Measurements from ENCODE around the gene CBLB.

Gene CBLB

DNA sequence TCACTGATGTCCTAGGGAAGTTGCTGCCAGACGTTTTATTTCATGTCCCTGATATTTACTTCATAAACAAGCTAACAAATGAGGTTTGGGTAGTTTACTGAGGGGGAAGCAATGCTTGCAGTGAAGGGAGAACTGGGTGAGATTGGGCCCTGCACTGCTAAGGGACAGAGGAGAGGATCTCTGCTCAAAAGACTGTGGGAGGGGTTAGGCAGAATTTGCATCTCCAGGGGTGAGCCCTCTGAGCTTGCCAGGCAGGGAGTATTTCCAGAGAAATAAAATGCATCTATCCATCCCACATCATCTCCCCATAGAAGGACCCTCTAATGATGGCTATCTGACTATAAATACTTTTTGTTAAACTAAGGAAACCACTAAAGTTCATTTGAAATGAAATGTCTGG lies 215.6 kb downstream of the CBLB start:
- no peak for TF ChIP-seq ZFP41 (tag by site-specific recombination; IDR thresholded peaks at IDR 0.05; ENCODE audit: borderline replicate concordance)
- TF ChIP-seq ZNF350 (tag by site-specific recombination; IDR thresholded peaks at IDR 0.05): no peak
- no peak for TF ChIP-seq ZNF248 (tag by site-specific recombination; IDR thresholded peaks at IDR 0.05)
- TF ChIP-seq, protein P1, sequence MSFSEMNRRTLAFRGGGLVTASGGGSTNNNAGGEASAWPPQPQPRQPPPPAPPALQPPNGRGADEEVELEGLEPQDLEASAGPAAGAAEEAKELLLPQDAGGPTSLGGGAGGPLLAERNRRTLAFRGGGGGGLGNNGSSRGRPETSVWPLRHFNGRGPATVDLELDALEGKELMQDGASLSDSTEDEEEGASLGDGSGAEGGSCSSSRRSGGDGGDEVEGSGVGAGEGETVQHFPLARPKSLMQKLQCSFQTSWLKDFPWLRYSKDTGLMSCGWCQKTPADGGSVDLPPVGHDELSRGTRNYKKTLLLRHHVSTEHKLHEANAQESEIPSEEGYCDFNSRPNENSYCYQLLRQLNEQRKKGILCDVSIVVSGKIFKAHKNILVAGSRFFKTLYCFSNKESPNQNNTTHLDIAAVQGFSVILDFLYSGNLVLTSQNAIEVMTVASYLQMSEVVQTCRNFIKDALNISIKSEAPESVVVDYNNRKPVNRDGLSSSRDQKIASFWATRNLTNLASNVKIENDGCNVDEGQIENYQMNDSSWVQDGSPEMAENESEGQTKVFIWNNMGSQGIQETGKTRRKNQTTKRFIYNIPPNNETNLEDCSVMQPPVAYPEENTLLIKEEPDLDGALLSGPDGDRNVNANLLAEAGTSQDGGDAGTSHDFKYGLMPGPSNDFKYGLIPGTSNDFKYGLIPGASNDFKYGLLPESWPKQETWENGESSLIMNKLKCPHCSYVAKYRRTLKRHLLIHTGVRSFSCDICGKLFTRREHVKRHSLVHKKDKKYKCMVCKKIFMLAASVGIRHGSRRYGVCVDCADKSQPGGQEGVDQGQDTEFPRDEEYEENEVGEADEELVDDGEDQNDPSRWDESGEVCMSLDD (tag by site-specific recombination; IDR thresholded peaks at IDR 0.05): no peak
- TF ChIP-seq, protein P2, sequence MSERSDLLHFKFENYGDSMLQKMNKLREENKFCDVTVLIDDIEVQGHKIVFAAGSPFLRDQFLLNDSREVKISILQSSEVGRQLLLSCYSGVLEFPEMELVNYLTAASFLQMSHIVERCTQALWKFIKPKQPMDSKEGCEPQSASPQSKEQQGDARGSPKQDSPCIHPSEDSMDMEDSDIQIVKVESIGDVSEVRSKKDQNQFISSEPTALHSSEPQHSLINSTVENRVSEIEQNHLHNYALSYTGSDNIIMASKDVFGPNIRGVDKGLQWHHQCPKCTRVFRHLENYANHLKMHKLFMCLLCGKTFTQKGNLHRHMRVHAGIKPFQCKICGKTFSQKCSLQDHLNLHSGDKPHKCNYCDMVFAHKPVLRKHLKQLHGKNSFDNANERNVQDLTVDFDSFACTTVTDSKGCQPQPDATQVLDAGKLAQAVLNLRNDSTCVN (tag by site-specific recombination; optimal IDR thresholded peaks at IDR 0.05): no peak
- no peak for TF ChIP-seq ZNF610 (tag by site-specific recombination; IDR thresholded peaks at IDR 0.05; ENCODE audit: borderline replicate concordance)
- TF ChIP-seq ZNF768 (tag by site-specific recombination; IDR thresholded peaks at IDR 0.05): no peak
- TF ChIP-seq, protein P3, sequence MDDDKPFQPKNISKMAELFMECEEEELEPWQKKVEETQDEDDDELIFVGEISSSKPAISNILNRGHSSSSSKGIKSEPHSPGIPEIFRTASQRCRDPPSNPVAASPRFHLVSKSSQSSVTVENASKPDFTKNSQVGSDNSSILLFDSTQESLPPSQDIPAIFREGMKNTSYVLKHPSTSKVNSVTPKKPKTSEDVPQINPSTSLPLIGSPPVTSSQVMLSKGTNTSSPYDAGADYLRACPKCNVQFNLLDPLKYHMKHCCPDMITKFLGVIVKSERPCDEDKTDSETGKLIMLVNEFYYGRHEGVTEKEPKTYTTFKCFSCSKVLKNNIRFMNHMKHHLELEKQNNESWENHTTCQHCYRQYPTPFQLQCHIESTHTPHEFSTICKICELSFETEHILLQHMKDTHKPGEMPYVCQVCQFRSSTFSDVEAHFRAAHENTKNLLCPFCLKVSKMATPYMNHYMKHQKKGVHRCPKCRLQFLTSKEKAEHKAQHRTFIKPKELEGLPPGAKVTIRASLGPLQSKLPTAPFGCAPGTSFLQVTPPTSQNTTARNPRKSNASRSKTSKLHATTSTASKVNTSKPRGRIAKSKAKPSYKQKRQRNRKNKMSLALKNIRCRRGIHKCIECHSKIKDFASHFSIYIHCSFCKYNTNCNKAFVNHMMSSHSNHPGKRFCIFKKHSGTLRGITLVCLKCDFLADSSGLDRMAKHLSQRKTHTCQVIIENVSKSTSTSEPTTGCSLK (tag by site-specific recombination; IDR thresholded peaks at IDR 0.05): no peak
- no peak for TF ChIP-seq OVOL3 (tag by site-specific recombination; IDR thresholded peaks at IDR 0.05)
- TF ChIP-seq ZNF121 (tag by site-specific recombination; IDR thresholded peaks at IDR 0.05): no peak
- TF ChIP-seq FEZF1 (tag by site-specific recombination; IDR thresholded peaks at IDR 0.05): no peak
- no peak for TF ChIP-seq ZNF174 (tag by site-specific recombination; IDR thresholded peaks at IDR 0.05)
- no peak for TF ChIP-seq HOXA7 (CRISPR knock-in tag; IDR thresholded peaks at IDR 0.05; ENCODE audit: borderline replicate concordance)
- TF ChIP-seq KLF7 (tag by site-specific recombination; IDR thresholded peaks at IDR 0.05; ENCODE audit: borderline replicate concordance): no peak
- H3K4me1 ChIP-seq (ENCODE audit: control insufficient read depth, insufficient read depth, low read length): no peaks in the 10 kb centered on the region
- POLR2A ChIA-PET: no interaction called here
- CTCF ChIA-PET: no interaction called here
- H3K4me3 ChIP-seq (ENCODE audit: low read depth, low read length): no peak overlapping the region
- H3K9me3 ChIP-seq (ENCODE audit: control insufficient read depth, insufficient read depth, low read depth, low read length): no peaks in the 10 kb centered on the region
- H3K27ac ChIP-seq (ENCODE audit: extremely low read depth, low read depth, low read length): no peak overlapping the region
- H3K36me3 ChIP-seq (ENCODE audit: control insufficient read depth in 2 of 2, insufficient read depth in 1 of 2, low read length in 2 of 2): no peaks in the 10 kb centered on the region

DNA sequence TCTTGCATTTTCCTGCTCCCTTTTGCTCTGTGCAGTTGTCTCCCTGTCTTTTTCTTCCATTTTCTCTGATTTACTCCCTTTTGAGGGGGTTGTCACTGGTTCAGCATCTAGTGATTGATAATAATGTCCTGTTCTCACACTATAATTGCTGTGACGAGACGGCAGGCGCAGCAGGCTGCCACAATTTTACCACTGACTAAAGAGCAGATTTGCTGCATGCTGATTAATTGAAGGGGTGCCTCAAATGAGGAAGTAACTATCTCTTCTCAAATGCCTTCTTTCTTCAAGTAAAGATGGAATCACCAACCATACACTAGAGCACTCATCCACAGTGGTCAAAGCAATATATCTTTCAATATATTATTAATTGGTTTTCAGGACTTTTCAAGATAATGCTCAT lies 219.3 kb downstream of the CBLB start:
- Histone ChIP-seq H3K9me3 (ENCODE audit: control insufficient read depth, insufficient read depth, low read depth, low read length) (no peaks in the 10 kb centered on the region), H3K4me3 (ENCODE audit: low read depth, low read length) (no peak overlapping the region), H3K36me3 (ENCODE audit: control insufficient read depth in 2 of 2, insufficient read depth in 1 of 2, low read length in 2 of 2) (no peaks in the 10 kb centered on the region), H3K27ac (ENCODE audit: extremely low read depth, low read depth, low read length) (no peak overlapping the region), H3K4me1 (ENCODE audit: control insufficient read depth, insufficient read depth, low read length) (no peaks in the 10 kb centered on the region)
- ChIA-PET POLR2A (no interaction called here), CTCF (no interaction called here)
- TF ChIP-seq ZNF175 (tag by site-specific recombination; IDR thresholded peaks at IDR 0.05): no peak

DNA sequence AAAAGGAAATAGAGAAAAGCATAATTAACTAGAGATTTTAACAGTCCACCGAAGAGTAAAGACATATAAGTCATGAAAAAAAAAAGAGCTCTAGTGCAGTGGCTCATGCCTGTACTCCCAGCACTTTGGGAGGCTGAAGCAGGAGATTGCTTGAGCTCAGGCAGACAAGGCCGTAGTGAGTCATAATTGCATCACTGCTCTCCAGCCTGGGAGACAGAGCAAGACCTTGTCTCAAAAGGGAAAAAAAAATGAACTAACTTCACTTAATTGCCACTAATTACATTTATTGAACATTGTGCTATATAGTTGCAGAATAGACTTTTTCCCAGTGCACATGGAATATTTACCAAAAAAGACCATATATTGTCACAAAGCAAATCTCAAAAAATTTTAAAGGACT lies 221.8 kb downstream of the CBLB start:
- CTCF ChIA-PET: interaction anchor here (0.6 kb wide), 1 partner anchor 627 kb away, joined by 4 read pairs; no protein-coding TSS in a partner anchor
- Histone ChIP-seq H3K9me3 (ENCODE audit: control insufficient read depth, insufficient read depth, low read depth, low read length) (no peaks in the 10 kb centered on the region), H3K4me1 (ENCODE audit: control insufficient read depth, insufficient read depth, low read length) (no peaks in the 10 kb centered on the region), H3K4me3 (ENCODE audit: low read depth, low read length) (no peak overlapping the region), H3K27ac (ENCODE audit: extremely low read depth, low read depth, low read length) (no peak overlapping the region), H3K36me3 (ENCODE audit: control insufficient read depth in 2 of 2, insufficient read depth in 1 of 2, low read length in 2 of 2) (no peaks in the 10 kb centered on the region)
- POLR2A ChIA-PET: interaction anchor here (0.6 kb wide), 1 partner anchor 33 kb away, joined by 3 read pairs; no protein-coding TSS in a partner anchor
- TF ChIP-seq, protein P4, sequence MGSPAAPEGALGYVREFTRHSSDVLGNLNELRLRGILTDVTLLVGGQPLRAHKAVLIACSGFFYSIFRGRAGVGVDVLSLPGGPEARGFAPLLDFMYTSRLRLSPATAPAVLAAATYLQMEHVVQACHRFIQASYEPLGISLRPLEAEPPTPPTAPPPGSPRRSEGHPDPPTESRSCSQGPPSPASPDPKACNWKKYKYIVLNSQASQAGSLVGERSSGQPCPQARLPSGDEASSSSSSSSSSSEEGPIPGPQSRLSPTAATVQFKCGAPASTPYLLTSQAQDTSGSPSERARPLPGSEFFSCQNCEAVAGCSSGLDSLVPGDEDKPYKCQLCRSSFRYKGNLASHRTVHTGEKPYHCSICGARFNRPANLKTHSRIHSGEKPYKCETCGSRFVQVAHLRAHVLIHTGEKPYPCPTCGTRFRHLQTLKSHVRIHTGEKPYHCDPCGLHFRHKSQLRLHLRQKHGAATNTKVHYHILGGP (tag by site-specific recombination; IDR thresholded peaks at IDR 0.05): no peak
- TF ChIP-seq, protein P5, sequence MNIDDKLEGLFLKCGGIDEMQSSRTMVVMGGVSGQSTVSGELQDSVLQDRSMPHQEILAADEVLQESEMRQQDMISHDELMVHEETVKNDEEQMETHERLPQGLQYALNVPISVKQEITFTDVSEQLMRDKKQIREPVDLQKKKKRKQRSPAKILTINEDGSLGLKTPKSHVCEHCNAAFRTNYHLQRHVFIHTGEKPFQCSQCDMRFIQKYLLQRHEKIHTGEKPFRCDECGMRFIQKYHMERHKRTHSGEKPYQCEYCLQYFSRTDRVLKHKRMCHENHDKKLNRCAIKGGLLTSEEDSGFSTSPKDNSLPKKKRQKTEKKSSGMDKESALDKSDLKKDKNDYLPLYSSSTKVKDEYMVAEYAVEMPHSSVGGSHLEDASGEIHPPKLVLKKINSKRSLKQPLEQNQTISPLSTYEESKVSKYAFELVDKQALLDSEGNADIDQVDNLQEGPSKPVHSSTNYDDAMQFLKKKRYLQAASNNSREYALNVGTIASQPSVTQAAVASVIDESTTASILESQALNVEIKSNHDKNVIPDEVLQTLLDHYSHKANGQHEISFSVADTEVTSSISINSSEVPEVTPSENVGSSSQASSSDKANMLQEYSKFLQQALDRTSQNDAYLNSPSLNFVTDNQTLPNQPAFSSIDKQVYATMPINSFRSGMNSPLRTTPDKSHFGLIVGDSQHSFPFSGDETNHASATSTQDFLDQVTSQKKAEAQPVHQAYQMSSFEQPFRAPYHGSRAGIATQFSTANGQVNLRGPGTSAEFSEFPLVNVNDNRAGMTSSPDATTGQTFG (tag by site-specific recombination; IDR thresholded peaks at IDR 0.05; ENCODE audit: borderline replicate concordance): no peak
- TF ChIP-seq, protein P3 (tag by site-specific recombination; IDR thresholded peaks at IDR 0.05): no peak
- TF ChIP-seq ZNF366 (tag by site-specific recombination; conservative IDR thresholded peaks at IDR 0.05): 0 out of 2 replicates have a peak, but pooled peaks have one; percentile 25

Data from HEK293 (cell line).